Osteocyte (in vitro differentiated cells): ENCODE measurements around the gene OR1J1. TPM values are rescaled to one million over a fixed set of nuclear protein-coding genes. Genes with fewer than 3 reads are reported as not detected.

Experiments
- DNase-seq: peaks from one replicate; pipeline ENCODE4 v3.0.0; 2021; ENCODE audit warnings: mixed read lengths; ENCODE audit not compliant: unreplicated experiment; ENCODE audit errors: extremely low spot score
- H3K27ac Mint-ChIP-seq: one replicate; pipeline ENCODE4 v1.8.0; 2021; ENCODE audit warnings: mild to moderate bottlenecking, mixed read lengths; ENCODE audit not compliant: unreplicated experiment
- H3K27me3 Mint-ChIP-seq: one replicate; pipeline ENCODE4 v1.8.0; 2021; ENCODE audit warnings: mixed read lengths; ENCODE audit not compliant: unreplicated experiment
- H3K36me3 Mint-ChIP-seq: one replicate; pipeline ENCODE4 v1.8.0; 2021; ENCODE audit warnings: mixed read lengths; ENCODE audit not compliant: unreplicated experiment
- H3K4me1 Mint-ChIP-seq: one replicate; pipeline ENCODE4 v1.8.0; 2021; ENCODE audit warnings: mixed read lengths; ENCODE audit not compliant: unreplicated experiment
- H3K4me3 Mint-ChIP-seq: one replicate; pipeline ENCODE4 v1.8.0; 2021; ENCODE audit warnings: mild to moderate bottlenecking, moderate library complexity, mixed read lengths; ENCODE audit not compliant: unreplicated experiment
- H3K9me3 Mint-ChIP-seq: one replicate; pipeline ENCODE4 v1.8.0; 2021; ENCODE audit warnings: mixed read lengths; ENCODE audit not compliant: unreplicated experiment
- CTCF ChIP-seq: fragments of 200-600 bp; sonication (generic); IDR thresholded peaks from 2 replicates; pipeline ENCODE4 v1.5.0; 2021; ENCODE audit warnings: antibody characterized with exemption, mild to moderate bottlenecking, moderate library complexity
- long read RNA-seq: library from polyadenylated mRNA; unstranded; transcript quantifications from one replicate; pipeline ENCODE4 v2.0.0, GENCODE V29; 2021
- total RNA-seq: library from RNA; stranded (reverse); gene quantifications from 2 replicates; pipeline ENCODE4 v1.2.1, GENCODE V29; 2021

The OR1J1 gene
- not detected in 2 replicates for total RNA-seq
- long read RNA-seq: 0 reads

GRCh38 chr9:122477826-122478225 lies at the start of gene OR1J1:
OR1J1 (minus strand) TSS chr9:122477926; CDS start chr9:122477926, 0 bp downstream.
- TF ChIP-seq CTCF: no peak
- no peaks in the 10 kb centered on the region for H3K9me3 Mint-ChIP-seq
- peaks cover 81% of the 10 kb centered on the region for H3K27me3 Mint-ChIP-seq
- H3K4me1 Mint-ChIP-seq: no peaks in the 10 kb centered on the region
- no peaks in the 10 kb centered on the region for H3K36me3 Mint-ChIP-seq
- no peak within 1 kb of the TSS for H3K27ac Mint-ChIP-seq
- no peak within 1 kb of the TSS for H3K4me3 Mint-ChIP-seq
- no peak for DNase-seq

- no peak for TF ChIP-seq CTCF
- no peaks in the 10 kb centered on the region for H3K36me3 Mint-ChIP-seq
- no peak for DNase-seq
These were observed 49.5 kb upstream of the OR1J1 start, which contains the start of gene OR1N1 for GRCh38 chr9:122527193-122527592. OR1N1 (minus strand) TSS chr9:122527293; CDS start chr9:122527293, 0 bp downstream.

GRCh38 chr9:122526602-122527001 lies 48.9 kb upstream of the OR1J1 start:
- H3K4me3 Mint-ChIP-seq: no peak overlapping the region
- H3K4me1 Mint-ChIP-seq: no peaks in the 10 kb centered on the region
- H3K27me3 Mint-ChIP-seq: peaks cover 5% of the 10 kb centered on the region
- no peak for DNase-seq
- TF ChIP-seq CTCF: no peak
- H3K36me3 Mint-ChIP-seq: no peaks in the 10 kb centered on the region
- H3K9me3 Mint-ChIP-seq: no peaks in the 10 kb centered on the region
- H3K27ac Mint-ChIP-seq: no peak overlapping the region

More at GRCh38 chr9:122527193-122527592, 49.5 kb upstream of the OR1J1 start, which contains the start of gene OR1N1:
- Mint-ChIP-seq H3K27me3 (peaks cover 5% of the 10 kb centered on the region), H3K27ac (no peak within 1 kb of the TSS), H3K9me3 (no peaks in the 10 kb centered on the region), H3K4me3 (no peak within 1 kb of the TSS), H3K4me1 (no peaks in the 10 kb centered on the region)

GRCh38 chr9:122519376-122519775 lies 41.6 kb upstream of the OR1J1 start:
- no peak for DNase-seq
- no peaks in the 10 kb centered on the region for H3K9me3 Mint-ChIP-seq
- no peak overlapping the region for H3K4me3 Mint-ChIP-seq
- no peaks in the 10 kb centered on the region for H3K36me3 Mint-ChIP-seq
- no peaks in the 10 kb centered on the region for H3K4me1 Mint-ChIP-seq
- peaks cover 11% of the 10 kb centered on the region for H3K27me3 Mint-ChIP-seq
- TF ChIP-seq CTCF: no peak
- no peak overlapping the region for H3K27ac Mint-ChIP-seq

- H3K36me3 Mint-ChIP-seq: no peaks in the 10 kb centered on the region
- no peak for TF ChIP-seq CTCF
- no peak for DNase-seq
- no peaks in the 10 kb centered on the region for H3K9me3 Mint-ChIP-seq
- H3K27me3 Mint-ChIP-seq: peaks cover 13% of the 10 kb centered on the region
- H3K4me3 Mint-ChIP-seq: no peak within 1 kb of the TSS
- H3K4me1 Mint-ChIP-seq: no peaks in the 10 kb centered on the region
- no peak within 1 kb of the TSS for H3K27ac Mint-ChIP-seq
These were observed 41.1 kb upstream of the OR1J1 start, which contains the start of gene OR1J4 for GRCh38 chr9:122518841-122519240. OR1J4 (plus strand) TSS chr9:122519141; CDS start chr9:122519141, 0 bp downstream.
